Activated T-cell treated with anti-CD3 and anti-CD28 coated beads, Interleukin-2, amount 50 U/mL, for 24 hours (primary cell): Measurements from ENCODE around the gene ITGA3.

ENCODE experiments used
- DNase-seq: peaks from one replicate; pipeline ENCODE4 v3.0.0-alpha.2; 2020
- H3K27ac Mint-ChIP-seq: 2 replicates; pipeline ENCODE4 v1.8.0; 2020; ENCODE audit warnings: mild to moderate bottlenecking, mixed read lengths
- H3K27me3 Mint-ChIP-seq: 2 replicates; pipeline ENCODE4 v1.8.0; 2020; ENCODE audit warnings: mixed read lengths
- H3K36me3 Mint-ChIP-seq: 2 replicates; pipeline ENCODE4 v1.8.0; 2020; ENCODE audit warnings: low read depth, mixed read lengths
- H3K4me1 Mint-ChIP-seq: 2 replicates; pipeline ENCODE4 v1.8.0; 2020; ENCODE audit warnings: low read depth, mixed read lengths
- H3K4me3 Mint-ChIP-seq: 2 replicates; pipeline ENCODE4 v1.8.0; 2020; ENCODE audit warnings: mild to moderate bottlenecking, moderate library complexity, mixed read lengths
- H3K9me3 Mint-ChIP-seq: 2 replicates; pipeline ENCODE4 v1.8.0; 2020; ENCODE audit warnings: mixed read lengths

ITGA3 gene

DNA sequence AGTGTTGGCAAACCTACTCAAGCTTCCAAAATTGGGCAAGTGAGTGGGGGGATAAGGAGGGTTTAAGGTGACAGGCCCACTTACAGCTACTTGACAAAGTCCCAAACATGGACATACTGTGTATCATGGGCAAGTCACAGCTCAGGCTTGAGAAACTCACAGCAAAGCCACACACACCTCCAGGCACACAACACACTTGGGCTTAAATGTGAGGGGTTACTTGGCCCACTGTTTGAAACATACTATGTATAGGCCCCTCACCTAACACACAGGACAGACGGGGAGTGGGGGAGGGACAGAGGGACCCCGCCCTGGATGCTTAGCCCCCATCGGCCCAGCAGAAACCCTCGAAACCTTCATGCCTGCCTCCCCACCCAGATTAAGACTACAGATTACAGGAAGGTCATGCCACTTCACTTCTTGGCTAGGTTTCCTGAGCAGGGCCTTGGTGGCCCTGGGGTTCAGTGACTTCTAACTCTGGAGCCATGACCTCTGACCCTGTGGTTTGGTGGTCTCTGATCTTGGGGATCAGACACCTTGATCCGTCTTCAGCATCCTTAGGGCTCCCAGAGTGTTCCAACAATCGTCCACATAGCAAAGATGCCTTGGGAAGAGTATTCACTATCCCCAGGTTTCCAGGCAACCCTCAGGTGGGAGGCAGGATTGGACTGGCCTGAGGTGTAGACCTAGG, 76.3 kb downstream of the ITGA3 start:
- H3K4me1 Mint-ChIP-seq = peaks cover 22% of the 10 kb centered on the region
- peaks cover 46% of the 10 kb centered on the region for H3K36me3 Mint-ChIP-seq
- DNase-seq = no peak
- no peak overlapping the region for H3K4me3 Mint-ChIP-seq
- H3K27me3 Mint-ChIP-seq = peaks cover 26% of the 10 kb centered on the region
- H3K9me3 Mint-ChIP-seq = no peaks in the 10 kb centered on the region
- H3K27ac Mint-ChIP-seq = no peak overlapping the region

DNA sequence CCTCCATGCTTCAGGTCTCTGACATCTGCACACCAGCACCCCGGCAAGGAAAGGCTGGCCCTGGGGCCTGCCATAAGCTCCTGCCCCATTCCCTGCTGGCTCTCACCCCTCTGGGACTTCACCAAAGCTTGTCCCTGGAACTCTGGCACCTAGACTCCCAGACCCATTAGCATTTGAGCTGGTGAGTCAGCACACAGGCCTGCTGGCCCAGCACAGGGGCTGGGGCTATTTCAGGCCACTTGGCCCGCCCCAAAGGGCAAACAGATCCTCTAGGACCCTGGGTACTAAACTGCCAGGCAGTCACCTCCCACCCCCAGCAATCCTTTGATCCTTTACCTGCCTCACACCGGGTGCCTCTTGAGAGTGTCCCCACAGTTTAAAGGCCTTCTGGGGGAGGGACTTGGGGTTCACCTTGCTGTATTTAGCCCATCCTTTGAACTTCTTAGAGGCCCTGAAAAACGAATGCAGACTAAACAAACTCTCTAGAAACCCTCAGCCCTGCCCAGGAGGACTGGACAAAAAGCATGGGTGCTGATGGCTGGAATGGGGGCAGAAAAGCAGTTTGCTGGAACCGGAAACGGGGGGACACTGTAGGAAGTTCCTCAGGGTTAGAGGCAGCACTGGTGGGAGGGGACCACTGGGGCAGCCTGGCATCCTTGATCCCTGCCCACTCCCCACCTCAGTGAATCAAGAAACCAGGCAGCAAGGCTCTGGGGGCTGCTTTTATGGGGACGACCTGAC, 77.3 kb downstream of the ITGA3 start:
- Mint-ChIP-seq H3K4me1 (peaks cover 22% of the 10 kb centered on the region), H3K9me3 (no peaks in the 10 kb centered on the region), H3K36me3 (peaks cover 56% of the 10 kb centered on the region), H3K4me3 (no peak overlapping the region), H3K27me3 (peaks cover 18% of the 10 kb centered on the region), H3K27ac (no peak overlapping the region)
- no peak for DNase-seq

DNA sequence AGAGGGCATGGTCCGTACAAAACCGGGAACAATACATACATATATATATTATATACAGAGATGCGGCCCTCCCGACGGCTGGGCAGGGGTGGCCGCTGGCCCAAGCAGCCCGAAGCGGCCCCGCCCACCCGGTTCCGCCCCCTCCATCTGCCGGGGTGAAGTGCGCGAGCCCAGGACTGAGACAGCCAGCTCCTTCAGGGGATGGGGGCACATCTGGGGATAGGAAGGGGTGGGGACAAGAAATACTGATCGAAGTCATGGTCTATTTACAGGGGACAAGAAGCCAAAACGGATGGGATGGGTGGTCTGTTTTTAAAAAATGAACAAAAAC, 77.8 kb downstream of the ITGA3 start:
- Mint-ChIP-seq H3K4me1 (peaks cover 21% of the 10 kb centered on the region), H3K9me3 (no peaks in the 10 kb centered on the region), H3K27ac (no peak overlapping the region), H3K36me3 (peaks cover 61% of the 10 kb centered on the region), H3K27me3 (peaks cover 14% of the 10 kb centered on the region), H3K4me3 (no peak overlapping the region)
- no peak for DNase-seq

DNA sequence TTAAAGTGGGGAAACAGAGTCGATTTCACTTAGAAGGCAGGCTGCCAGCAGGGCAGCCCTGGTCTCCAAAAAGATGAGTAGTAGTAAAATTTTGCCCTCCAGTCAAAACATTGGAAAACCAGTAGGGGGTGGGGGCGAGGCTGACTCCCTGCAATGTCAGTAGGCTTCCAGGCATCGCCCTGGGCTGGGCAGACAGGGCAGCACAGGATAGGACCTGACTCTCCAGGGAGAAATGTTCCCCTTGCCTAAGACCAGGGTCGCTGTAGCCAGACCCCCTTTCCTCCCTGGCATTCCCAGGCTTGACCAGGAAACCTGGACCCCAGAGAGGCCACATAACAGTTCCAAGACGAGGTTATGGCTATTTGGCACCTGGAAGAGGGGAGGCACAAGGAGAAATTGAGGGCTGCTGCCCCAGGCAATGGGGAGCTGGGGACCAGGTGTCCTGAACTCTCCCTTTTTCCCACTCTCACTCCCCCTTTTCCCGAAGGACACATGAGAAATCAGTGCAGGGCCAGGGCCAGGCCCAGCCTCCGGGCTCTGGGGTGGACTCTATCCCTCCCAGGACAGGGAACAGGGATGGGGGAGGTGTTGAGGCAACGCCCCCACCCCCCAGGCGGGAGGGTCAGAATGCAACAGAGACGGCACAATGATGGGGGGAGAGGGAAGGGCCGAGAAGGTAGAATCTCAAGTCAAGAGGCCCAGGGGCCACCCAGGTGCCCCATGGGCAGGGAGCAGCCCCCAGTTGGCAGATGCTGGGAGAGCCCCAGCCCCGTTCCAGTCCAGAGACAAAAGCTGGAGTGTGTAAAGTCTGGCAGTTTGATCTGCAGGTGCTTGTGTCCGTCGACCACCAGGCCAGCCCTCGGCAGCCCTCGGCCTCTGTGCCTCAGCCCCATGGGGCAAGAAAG, 78.5 kb downstream of the ITGA3 start:
- Mint-ChIP-seq H3K4me3 (no peak overlapping the region), H3K4me1 (peaks cover 18% of the 10 kb centered on the region), H3K27me3 (peaks cover 11% of the 10 kb centered on the region), H3K27ac (no peak overlapping the region), H3K36me3 (peaks cover 68% of the 10 kb centered on the region), H3K9me3 (no peaks in the 10 kb centered on the region)
- no peak for DNase-seq

DNA sequence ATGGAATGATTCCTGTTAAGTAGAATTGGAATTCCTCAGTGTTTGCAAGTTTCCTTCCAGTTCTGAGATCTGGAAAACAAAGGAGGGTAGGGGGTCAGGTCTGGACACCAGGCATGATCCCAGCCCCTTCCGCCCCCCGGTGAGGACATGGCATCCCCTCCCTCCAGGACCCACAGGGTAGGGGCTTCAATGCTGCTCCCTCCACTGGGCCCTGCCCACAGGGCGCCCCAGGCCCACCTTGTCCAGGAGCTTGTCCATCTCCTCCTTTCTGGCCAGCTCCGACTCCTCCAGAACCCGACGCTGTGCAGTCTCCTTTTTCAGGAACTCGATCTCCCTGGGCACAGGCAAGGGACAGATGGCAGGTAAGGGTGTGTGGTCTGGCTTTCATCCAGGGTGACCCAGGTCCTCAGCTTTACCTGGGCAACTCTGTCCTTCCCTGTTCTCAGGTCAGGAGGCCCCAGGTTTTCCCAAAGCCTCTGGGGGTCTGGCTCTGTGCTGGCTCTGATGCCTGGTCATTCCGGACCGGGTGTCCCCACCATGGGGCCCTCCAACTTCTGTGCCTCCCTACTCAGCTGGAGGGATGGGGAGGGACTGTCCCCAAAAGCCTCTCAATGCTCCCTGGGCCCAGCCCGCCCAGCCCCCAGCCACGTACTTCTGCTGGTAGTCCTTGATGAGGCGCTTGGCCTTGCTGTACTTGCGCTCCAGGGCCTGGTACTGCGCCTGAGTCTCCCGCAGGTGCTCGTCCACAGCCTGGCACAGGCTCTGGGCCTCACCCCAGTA, 79.6 kb downstream of the ITGA3 start:
- peaks cover 79% of the 10 kb centered on the region for H3K36me3 Mint-ChIP-seq

DNA sequence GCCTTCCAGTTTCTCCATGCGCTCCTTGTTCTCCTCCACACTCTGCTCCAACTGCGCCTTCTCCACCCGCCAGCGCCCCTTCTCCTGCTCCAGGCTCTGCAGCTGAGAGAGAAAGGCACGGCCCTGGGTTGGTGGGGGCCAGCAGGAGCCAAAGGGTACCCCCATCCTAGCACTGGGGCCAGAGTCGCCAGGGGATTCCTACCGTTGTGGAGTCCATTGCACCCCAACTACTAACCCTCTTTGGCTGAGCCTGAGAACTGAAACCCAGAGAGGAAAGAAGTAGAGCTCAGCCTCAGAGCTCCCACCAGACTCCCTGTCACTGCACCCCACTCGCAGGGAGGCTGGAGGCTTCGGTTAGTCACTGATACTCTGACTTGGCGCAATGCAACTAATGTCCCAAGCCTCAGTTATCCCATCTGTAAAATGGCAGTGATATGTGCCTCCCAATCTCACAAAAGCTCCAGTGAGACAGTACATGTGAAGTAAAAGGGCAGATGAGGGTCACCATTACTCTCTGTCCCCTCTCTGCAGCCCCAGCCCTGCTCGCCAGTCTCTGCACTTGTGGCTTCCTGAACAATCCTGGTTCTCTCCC, 80.3 kb downstream of the ITGA3 start:
- no peak overlapping the region for H3K4me3 Mint-ChIP-seq
- no peak for DNase-seq
- peaks cover 4% of the 10 kb centered on the region for H3K27me3 Mint-ChIP-seq
- no peaks in the 10 kb centered on the region for H3K9me3 Mint-ChIP-seq
- H3K4me1 Mint-ChIP-seq = peaks cover 23% of the 10 kb centered on the region
- H3K36me3 Mint-ChIP-seq = peaks cover 86% of the 10 kb centered on the region
- H3K27ac Mint-ChIP-seq = peak overlapping the region; percentile 12

More for the DNA sequence above, 79.6 kb downstream of the ITGA3 start:
- Mint-ChIP-seq H3K4me1 (peaks cover 23% of the 10 kb centered on the region), H3K27ac (no peak overlapping the region), H3K9me3 (no peaks in the 10 kb centered on the region), H3K4me3 (no peak overlapping the region), H3K27me3 (peaks cover 10% of the 10 kb centered on the region)
- DNase-seq = no peak

DNA sequence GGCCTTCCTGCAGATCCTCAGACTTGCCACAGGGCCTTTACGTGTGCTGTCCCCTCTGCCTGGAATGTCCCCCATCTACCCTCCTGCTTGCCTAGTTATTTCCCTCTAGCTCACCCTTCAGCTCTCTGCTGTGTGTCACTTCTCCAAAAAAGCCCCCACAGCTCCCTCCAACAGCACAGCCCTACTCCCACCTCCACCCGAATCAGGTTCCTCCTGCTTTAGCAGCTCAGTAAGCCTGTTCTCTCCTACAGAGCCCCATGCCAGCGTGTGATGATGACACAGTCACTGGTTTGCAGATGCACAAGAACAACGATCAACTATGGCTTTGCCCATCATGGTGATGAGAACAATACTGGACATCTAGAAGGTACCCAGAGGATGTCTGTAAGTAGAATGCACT, 81.1 kb downstream of the ITGA3 start:
- Mint-ChIP-seq H3K9me3 (no peaks in the 10 kb centered on the region), H3K27me3 (no peaks in the 10 kb centered on the region), H3K4me1 (peaks cover 27% of the 10 kb centered on the region), H3K27ac (peak overlapping the region; percentile 32), H3K36me3 (peaks cover 94% of the 10 kb centered on the region), H3K4me3 (no peak overlapping the region)
- no peak for DNase-seq

DNA sequence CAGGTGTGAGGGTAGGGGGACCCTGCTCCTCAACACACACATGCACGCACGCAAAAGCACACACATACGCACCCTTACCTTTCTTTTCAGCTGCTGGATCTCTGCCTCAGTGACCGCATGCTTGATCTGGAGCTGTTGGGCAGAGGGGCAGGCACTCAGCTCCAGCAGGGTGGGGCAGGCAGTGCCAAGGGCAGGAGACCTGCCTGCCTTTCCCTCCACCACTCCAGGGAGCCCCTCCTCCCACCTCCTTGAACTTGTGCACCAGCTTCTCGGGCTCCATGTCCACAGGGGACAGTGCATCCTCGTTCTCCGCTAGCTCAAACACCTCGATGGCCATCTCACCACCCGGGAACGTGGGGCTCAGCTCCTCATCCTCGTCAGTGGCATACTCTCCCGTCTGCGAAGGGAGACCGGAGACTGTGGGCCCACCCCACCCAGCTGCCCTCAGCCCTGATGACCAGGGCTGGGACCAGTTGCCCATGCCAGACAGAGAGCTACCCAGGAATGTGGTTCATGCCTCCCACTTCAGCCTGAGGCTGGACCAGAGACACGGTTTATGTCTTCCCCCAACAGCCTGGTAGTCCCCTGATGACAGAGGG, 83.4 kb downstream of the ITGA3 start:
- Mint-ChIP-seq H3K27ac (peak overlapping the region; percentile 33), H3K36me3 (peaks cover 98% of the 10 kb centered on the region), H3K4me3 (no peak overlapping the region), H3K4me1 (peaks cover 49% of the 10 kb centered on the region), H3K27me3 (no peaks in the 10 kb centered on the region), H3K9me3 (no peaks in the 10 kb centered on the region)
- no peak for DNase-seq
